Central memory CD4-positive, alpha-beta T cell (primary cell): ENCODE results near the gene APOL6.
"Not testable (repeated sequence)": the region's sequence is repeated elsewhere in the genome, so short reads cannot be mapped to it uniquely, and the experiment has no call there.

ENCODE experiments used
- DNase-seq: peaks from one replicate; pipeline ENCODE4 v3.0.0; 2022

Gene APOL6

DNA sequence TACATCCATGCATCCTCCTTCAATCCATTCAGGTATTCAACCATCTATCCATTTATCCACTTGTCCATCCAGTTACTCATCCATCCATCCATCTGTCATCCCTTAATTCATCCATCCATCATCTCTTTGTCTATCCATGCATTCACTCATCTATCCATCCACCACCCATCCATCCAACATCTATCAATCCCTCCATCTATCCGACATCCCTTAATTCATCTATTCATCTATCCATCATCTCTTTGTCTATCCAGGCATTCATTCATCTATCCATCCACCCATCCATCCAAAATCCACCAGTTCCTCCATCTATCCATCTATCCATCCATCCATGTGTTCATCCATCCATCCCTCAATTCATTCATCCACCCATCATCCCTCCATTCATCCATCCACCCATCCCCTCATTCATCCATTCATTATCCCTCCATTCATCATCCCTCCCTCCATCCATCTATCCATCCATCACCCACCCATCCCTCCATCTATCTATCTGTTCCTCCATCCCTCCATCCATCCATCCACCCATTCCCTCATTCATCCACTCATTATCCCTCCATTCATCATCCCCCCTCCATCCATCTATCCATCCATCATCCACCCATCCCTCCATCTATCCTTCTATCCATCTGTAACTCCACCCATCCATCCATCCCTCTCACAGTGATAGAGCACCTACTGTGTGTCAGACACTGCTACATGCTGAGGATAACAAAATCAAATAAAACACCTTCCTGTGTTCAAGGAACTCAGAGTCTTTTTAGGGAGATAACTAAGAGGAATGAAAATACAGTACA is 29.6 kb upstream of the APOL6 start:
- DNase-seq = no peak

DNA sequence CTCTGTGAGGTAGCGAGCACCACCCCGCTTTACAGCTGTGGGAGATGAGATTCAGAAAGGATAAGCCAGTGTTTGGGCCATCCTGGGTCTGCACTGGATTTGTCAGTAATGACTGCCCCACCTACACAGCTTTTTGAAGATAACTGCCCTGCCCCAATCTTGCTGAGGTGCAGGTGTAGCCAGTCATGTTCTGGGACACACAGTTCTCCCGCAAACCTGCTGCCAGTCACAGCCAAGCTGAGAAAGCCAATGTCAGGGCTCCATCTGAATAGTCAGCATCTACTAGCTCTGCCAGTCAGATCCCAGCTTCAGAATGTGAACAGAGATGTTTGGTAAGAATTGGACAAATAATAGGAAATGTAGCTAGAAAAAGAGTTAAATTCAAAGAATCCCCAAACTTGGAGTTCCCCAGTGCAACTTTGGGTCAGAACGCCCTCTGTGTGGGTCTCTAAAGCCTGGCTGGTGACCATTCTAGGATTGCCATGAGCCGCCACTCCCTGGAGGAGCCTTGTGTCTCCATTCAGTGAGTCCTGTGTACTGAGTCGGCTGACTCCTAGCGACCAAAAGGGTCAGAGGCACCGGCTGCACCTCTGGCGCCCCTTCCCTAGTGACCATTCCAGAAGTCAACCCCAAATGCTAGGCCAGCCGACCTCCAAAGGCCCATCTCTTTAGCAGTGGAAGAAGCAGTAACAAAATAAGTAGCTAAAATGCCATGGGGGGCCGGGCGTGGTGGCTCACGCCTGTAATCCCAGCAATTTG is 28.7 kb upstream of the APOL6 start:
- DNase-seq = no peak

DNA sequence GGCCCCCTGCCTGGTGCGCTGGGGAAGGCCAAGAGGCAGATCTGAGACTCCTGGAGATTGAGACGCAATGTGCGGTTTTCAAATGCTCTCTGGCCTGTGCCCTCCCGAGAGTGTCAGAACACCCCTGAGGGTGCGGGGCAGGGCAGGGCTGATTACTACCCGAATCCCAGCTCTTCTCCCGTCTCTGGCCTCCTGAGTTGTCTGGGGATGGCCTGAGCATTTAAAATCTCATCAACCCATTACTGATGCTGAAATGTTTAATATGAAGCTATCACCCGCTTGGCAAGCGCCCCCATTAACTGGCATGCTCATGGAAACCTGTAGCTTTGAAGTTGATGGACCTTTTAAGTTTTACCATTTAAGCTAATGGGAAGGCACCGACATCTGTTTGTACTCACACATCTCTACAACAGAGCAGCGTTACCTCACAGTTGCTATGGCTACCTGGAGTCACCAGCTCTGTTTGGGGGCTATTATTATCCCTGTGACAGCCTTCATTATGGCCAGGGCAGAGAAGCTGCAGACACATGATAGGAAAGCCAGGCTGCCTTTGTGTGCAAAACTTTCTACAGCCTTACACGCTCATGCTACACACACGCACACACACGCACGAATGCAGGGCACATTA is 27.5 kb upstream of the APOL6 start:
- no peak for DNase-seq

DNA sequence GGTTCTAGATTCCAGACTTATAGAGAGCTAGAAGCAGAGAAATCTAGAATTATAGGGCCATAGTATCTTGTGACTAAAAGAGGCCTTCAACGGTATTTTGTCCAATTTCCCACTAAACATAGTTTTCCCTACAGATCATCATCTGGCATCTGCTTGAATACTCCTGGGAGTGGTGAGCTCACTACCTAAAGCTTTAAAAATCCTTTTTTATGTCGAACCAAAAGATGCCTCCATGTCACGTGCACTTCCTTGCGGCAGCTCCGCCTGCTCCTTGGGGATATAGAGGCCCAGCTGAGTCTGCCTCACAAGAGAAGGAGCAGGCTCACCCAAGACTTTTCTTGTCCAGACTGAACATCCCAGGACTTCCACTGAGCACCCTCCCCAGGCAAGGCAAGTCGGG is 26.8 kb upstream of the APOL6 start:
- no peak for DNase-seq

DNA sequence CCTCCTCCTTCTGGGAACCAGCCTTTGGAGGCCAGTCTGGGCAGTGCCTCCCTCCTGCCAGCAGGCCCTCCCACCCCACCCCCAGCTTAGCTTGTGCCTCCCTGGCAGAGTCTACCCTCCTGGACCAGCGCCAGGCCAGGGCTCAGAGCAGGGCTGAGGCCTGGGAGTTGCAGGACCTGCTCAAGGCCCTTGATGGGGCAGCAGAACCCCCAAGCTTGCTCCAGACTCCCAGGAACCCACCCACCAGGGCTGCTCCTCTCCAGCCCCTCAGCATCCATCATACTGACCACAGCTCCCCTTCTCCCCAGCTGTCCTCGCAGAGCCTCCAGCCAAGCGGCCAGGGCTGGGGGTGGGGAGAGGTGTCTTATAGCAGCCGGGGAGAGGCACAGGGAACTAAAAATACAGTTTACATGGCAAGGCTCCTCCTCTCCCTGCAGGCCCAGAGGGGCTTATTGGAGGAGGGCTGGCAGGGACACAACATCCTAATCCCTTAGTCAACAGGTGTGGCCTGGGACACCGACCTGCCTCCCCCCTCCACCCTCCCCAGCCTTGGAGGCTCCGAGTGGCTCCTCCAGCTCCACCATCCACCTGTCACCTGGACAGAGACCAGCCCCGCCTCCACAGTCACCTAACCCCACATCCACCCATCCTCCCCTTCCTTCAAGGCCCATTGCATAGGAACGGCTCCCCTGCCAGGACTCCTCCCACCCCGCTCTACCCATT is 25.9 kb upstream of the APOL6 start:
- DNase-seq = no peak

DNA sequence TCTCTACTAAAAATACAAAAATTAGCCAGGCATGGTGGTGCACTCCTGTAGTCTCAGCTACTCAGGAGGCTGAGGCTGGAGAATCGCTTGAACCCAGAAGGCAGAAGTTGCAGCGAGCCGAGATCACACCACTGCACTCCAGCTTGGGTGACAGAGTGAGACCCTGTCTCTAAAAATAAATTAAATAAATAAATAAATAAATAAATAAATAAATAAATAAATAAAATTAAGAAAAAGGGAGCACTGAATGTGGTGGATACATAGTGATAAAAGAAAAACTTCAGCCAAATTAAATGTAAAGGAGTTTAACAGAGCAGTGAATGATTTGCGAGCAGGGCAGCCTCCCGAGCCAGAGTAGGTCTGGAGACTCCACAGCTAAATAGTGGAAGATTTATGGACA is 24.4 kb upstream of the APOL6 start:
- not testable (repeated sequence) for DNase-seq

DNA sequence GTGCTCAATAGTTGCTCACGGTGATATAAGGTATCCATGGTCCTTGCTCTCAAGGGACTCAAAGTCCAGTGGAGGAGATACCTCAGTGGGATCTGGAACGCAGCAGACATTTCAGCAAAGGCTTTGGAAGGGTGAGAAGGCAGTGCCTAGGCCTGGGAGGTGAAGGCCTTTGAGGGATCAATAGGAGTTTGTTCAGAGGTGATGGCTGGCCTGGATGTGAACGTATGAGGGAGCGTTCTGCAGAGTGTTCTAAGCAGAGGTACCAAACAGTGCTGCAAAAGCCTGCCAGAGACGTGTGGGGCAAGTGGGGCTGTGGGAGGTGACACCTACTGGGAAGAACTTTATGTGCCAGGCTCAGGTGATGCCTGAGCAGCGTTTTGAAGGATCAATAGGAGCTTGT is 23.7 kb upstream of the APOL6 start:
- DNase-seq = no peak

DNA sequence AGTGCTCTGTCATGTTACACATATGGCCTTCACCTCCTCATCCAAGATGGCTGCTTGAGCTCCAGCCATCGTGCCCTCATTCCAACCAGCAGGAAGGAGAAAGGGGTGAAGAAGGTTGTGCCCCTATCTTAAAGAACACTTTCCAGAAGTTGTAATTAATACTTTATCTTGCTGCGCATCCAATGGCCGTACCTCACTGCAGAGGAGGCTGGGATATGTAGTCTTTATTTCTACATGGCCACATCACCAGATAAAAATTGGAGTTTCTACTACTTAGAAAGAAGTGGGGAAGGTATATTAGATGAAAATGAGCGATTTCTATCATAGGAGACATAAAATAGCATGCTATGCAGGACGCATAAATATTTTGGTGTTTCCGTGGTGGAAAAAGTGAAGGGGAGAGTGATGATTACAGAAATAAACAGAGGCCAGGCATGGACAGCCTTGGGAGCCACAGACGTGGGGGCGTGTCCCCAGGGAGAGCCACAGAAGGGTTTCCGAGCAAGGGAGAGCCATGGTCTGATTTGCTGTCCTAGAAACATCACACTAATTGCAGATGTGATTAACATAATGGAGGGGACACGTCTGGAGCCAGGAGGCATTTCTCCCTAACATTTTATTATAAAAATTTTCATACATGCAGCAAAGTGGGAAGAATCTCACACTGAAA is 22.3 kb upstream of the APOL6 start:
- DNase-seq = no peak

DNA sequence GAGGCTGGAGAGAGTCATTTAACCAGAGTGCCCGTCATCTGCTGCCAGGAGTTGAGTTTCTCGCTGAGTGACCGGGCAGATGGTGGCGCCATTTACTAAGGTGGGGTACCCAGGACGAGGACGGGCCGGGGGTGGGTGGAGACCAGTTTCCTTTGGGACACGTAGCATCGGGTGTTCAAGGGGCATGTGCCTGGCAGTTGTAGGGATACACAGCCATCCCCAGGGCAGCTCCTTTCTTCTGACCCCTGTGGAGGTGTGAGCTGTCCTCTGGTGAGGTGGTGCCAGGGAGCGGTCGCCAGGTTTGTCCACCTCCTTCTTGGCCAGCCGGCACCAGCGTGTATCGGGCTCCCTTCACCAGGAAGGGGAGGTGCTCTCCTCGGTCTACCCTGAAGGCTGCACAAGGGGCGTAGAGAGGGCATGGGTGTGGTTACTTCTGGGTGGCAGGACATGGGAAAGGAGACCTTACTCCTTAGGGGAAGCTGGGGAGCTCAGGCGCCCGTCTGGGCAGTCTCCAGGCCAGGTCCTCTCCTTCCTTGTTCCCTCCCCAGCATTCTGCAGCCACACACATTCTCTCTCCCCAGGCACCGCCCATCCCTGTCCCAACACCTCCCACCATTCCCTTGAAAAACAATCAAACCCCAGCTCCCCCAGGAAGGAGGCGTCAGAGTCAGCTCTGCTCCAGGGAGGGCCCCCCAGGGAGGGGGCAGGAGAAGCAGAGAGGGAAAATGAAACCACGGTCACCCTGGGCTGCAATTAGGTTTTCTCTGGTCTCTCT is 20.8 kb upstream of the APOL6 start:
- no peak for DNase-seq

DNA sequence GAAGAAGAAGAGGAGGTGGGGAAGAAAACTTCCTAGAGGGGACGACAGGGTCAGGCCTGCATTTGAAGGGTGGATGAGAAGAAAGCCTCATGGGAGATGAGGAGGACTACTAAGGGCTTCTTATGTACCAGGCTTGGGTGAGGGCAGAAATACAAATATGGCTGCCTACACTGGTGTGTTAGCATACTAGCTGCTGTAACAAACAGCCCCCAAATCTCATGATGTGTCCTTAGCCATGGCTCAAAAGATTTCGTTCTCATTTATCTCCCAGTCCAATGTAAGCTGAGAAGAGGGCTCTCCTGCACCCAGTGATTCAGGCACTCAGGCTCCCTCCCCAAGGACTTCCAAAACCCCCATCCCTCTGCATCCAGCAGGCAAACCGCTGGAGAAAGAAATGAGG is 19.5 kb upstream of the APOL6 start:
- no peak for DNase-seq

DNA sequence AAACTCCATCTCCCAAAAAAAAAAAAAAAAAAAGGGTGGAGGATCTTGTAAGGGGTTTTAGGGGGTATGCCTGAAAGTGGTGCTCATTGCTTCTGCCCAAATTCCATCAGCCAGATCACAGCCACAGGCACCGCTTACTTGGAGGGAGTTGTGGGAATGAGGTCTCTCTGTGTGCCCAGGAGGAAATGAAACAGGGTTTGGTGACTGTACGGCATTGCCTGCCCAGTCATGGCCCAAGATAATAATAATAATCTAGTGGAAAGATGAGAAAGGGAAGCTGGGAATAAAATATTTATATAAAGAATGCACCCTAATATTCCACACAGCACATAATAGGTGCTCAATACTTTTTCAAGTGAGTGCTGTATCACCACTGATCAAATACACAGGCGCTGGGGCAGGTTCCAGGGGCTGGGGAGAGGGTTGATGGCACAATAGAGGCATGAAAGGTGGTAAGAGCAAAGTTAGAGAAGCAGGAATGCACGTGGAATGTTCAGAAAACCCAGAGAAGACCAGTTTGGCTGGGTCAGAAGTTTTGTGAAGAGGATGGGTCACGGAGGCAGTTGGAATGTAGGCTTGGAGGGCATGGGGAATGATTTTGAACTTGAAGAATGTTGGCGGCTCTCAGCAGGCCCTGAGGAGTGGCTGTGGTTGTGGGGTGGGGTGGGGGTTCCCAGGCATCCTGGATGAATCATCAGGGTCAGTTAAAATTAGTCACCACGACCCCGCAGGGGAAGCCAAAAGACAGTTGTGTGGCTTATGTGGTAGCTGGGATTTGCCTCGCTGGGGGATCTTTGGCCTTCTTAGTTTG is 18.6 kb upstream of the APOL6 start:
- peak; percentile 9 for DNase-seq

DNA sequence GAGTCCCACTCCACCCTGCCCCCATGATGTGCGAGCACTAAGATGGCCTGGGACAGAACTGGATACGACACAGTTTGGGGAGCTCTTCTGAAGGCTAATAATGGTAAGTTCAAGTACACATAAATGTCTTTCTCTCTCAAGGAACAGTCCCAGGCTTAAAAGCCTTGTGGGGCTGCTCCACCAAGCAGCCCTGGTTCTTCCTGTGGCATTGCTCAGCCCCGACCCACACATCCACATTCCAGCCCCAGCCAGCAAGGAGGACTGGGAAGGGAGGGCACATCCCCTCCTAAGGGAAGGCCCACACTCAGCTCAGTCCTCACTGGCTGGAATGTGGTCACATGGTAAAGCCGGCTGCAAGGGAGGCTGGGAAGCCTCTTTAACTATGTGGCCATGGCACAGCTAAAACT is 17.9 kb upstream of the APOL6 start:
- DNase-seq = no peak

DNA sequence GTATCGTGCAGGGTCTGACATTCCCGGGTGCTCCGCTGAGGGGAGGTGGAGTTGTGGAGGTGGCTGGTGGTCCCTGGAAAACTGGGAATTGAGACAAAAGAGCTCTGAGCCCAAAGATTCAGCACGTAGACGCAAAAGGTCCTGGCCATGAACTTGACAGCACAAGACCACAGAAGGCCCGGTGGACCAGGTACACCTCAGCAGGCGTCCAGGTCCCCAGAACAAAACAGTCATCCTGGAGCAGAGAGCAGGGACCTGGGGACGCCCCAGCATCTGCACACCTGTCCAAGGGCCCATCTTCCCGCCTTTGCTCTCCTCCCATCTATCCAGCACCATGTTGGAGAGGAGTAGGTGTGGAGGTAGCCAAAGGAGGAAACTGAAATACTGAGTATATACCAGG is 17.4 kb upstream of the APOL6 start:
- DNase-seq = no peak

DNA sequence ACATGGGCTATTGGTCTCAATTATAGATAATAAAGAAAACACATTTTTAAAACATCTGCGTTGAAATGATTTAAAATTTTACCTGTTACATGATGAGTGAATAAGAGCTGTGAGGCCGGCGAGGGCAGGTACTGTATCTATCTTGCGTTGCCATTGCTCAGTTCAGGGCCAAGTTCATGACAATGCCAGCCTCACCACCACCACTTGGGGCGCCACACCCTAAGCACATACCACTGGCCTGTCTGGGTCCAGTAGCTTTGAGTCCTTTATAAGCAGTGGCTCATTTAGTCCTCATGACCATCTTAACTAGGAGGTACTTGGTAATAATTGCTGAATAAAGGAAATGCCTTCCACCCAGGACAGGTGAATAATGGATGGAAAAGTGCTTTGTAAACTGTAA is 16.6 kb upstream of the APOL6 start:
- DNase-seq = no peak

DNA sequence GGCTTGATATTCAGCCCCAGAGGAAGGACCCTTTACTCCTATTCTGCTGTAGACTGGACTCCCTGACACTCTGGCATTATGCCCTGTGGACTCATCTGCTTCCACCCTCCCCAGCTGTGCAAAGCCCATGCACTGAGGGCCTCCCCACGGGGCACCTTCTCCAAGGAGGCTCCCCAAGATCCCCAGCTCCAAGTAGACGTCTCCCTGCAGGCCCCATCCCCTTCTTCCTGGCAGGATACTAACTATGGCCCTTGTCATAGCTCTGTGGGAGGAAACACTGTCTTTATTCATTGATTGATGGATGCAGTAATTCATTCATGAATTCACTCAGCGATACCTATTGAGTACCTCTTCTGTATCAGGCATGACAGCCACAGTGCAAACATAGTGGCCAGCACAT is 15.3 kb upstream of the APOL6 start:
- DNase-seq = no peak

DNA sequence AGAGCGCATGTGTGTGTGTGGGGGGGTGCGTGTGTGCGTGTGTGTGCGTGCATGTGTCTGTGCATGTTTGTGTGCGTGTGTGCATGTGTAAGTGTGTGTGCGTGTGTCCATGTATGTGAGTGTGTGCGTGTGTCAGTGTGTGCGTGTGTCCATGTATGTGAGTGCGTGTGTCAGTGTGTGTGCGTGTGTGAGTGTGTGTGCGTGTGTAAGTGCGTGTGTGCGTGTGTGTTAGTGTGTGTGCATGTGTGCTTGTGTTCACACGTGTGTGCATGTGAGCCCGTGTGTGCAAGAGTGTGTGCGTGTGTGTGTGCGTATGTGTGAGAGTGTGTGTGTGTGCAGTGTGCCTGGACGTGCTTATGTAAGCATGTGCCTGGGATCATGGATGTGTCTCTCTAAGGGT is 14.7 kb upstream of the APOL6 start:
- no peak for DNase-seq

DNA sequence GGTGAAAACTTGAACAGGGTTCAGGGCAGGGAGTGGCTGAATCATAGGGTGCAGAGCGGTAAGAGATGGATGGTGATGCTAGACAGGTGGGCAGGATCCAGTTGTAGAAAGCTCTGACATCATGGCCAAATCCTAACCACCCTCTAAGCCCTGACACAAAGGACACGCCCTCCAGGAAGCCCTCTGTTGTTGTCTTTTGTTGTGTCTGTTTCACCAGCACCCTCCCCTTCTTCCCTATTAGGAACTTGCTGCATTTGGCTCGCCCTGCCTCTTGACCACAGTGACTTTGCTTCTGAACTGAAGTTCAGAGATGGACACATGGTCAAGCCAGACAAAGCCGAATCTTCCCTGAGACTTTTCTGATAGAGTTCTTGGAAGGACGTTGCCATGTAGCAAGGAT is 14.2 kb upstream of the APOL6 start:
- no peak for DNase-seq

DNA sequence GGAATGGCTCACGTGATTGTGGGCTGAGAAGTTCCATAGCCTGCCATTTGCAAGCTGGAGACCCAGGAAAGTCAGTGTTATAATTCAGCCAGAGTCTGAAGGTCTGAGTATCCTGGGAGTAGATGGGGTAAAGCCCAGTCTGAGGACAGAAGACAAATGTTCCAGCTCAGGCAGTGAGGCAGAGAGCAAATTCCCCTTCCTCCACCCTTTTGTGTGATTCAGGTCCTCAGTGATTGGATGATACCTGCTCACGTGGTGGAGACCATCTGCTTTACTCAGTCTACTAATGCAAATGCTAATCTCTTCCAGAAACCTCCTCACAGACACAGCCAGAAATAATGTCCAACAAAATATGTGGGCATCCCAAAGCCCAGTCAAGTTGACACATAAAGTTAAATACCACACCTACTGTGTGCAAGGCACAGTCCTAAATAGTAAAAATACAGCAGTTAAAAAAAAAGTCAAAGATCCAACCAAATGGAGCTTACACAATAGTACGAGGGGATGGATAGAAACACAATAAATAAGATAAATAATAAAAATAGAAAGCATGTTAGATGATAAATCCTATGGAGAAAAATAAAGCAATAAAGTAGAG is 13.2 kb upstream of the APOL6 start:
- no peak for DNase-seq

DNA sequence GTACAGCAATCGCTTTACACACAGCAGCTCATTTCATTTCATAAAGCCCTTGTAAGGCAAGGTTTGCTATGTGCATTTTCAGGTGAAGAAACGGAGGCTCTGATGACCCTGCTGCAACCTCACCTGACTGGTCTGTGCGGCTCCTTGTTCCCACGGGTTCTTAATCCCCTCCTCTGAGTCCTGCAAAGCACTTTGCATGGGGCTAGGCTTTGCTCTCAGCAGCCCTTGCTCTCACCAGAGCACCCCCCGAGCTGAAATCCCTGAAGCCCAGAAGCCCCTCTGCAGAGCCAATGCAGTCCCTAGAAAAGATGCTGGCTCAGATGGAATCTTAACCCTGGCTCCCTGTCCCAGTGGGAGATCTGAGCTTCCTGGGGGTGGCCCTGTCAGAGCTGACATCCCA is 11.0 kb upstream of the APOL6 start:
- no peak for DNase-seq

DNA sequence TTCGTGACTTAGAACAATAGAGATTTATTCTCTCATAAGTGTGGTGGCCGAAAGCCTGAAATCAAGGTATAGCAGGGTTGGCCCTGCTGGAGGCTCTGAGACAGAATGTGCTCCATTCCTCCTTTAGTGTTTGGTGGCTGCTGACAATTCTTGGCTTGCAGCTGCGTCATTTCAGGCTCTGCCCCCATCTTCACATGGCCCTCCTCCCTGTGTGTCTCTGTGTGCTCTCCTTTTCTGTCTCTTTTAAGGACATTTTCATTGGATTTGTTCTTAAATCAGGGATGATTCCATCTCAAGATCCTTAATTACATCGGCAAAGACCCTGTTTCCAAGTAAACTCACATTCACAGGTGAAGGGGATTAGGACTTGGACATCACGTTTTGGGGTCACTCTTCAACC is 10.2 kb upstream of the APOL6 start:
- DNase-seq = no peak

DNA sequence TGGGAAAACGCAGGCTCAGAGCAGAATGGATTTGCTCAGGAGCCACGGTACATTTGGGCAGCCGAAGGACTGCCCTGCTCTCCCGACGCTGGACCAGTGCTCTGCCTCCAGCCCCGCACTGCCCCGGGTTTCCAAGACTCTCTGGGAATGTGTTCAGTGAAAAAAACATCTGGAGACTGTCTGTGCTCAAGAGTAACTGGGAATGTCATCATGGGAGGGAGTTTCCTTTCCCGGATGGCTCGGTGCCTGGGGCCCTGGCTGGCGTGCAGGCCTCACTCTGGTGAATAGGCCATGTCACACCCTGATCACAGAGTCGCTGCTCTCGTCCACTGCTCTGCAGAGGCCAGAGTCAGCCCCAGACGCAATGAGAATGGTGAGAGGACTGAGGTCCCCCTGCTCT is 9.8 kb upstream of the APOL6 start:
- no peak for DNase-seq
